A673 (cell line): ENCODE data around the gene ID1. TPM values are rescaled to one million over a fixed set of nuclear protein-coding genes. Genes with fewer than 3 reads are reported as not detected.

Experiments used
- BruUV-seq: library from RNA; stranded (reverse); fragments of 400-500 nt; replicated peaks from 2 replicates; lab custom pipeline; 2021; lab: Mats Ljungman, UMichigan
- CTCF ChIA-PET: fragments of 300-600 bp; sonication (Branson Sonifier 250); formaldehyde crosslinking; loops from one replicate; lab custom pipeline; 2022; ENCODE audit warnings: antibody characterized with exemption; lab: Charles Lee
- POLR2A ChIA-PET: fragments of 300-600 bp; sonication (Branson Sonifier 250); formaldehyde crosslinking; loops from one replicate; lab custom pipeline; 2022; ENCODE audit warnings: antibody characterized with exemption; ENCODE audit not compliant: low non-redundant PET; lab: Charles Lee
- DNase-seq: peaks from one replicate; pipeline ENCODE4 v3.0.0-alpha.2; 2015; ENCODE audit warnings: low spot score
- H3K27ac ChIP-seq: fragments of 200-600 bp; sonication (generic); 2 replicates; pipeline ENCODE4 v1.5.1; 2016; ENCODE audit warnings: mixed run types, low read depth, mild to moderate bottlenecking, mixed read lengths, antibody characterized with exemption, low read length; ENCODE audit not compliant: poor library complexity, severe bottlenecking
- H3K27me3 ChIP-seq: fragments of 200-600 bp; sonication (generic); replicated peaks from 2 replicates; pipeline ENCODE4 v1.6.1; 2017; ENCODE audit warnings: mixed run types, low read depth, mild to moderate bottlenecking, mixed read lengths, antibody characterized with exemption, low read length; ENCODE audit not compliant: insufficient read depth, poor library complexity
- H3K36me3 ChIP-seq: fragments of 200-600 bp; sonication (generic); 2 replicates; pipeline ENCODE4 v1.6.1; 2016; ENCODE audit warnings: mixed run types, mild to moderate bottlenecking, mixed read lengths, antibody characterized with exemption, low read length; ENCODE audit not compliant: insufficient read depth, poor library complexity, severe bottlenecking
- H3K4me1 ChIP-seq: fragments of 200-600 bp; sonication (generic); 2 replicates; pipeline ENCODE4 v1.6.1; 2017; ENCODE audit warnings: mixed run types, mild to moderate bottlenecking, mixed read lengths, antibody characterized with exemption, low read length; ENCODE audit not compliant: insufficient read depth, poor library complexity, severe bottlenecking
- H3K4me3 ChIP-seq: fragments of 200-600 bp; sonication (generic); 2 replicates; pipeline ENCODE4 v1.5.1; 2016; ENCODE audit warnings: low read depth, mixed run types, mild to moderate bottlenecking, mixed read lengths, low read length; ENCODE audit not compliant: poor library complexity, severe bottlenecking
- H3K9me3 ChIP-seq: fragments of 200-600 bp; sonication (generic); 2 replicates; pipeline ENCODE4 v1.6.1; 2016; ENCODE audit warnings: mixed run types, low read depth, mild to moderate bottlenecking, mixed read lengths, antibody characterized with exemption, low read length; ENCODE audit not compliant: poor library complexity, severe bottlenecking
- CTCF ChIP-seq: fragments of 300-800, 200-600 bp; sonication (generic); conservative IDR thresholded peaks from 2 replicates; pipeline ENCODE4 v1.5.1; 2017; ENCODE audit warnings: low read depth, mild to moderate bottlenecking, antibody characterized with exemption, low read length, moderate library complexity, mixed read lengths
- EZH2 ChIP-seq: fragments of 200-600 bp; sonication (generic); IDR thresholded peaks from 2 replicates; pipeline ENCODE4 v1.6.1; 2017; ENCODE audit warnings: borderline replicate concordance, low read depth, mild to moderate bottlenecking, mixed read lengths, antibody characterized with exemption, low read length; ENCODE audit not compliant: poor library complexity, severe bottlenecking
- intact Hi-C: fragments of 100-400 bp; cut with micrococcal nuclease; formaldehyde crosslinking; loops from one replicate; pipeline ENCODE4 v1.10.0; 2022; ENCODE audit not compliant: unreplicated experiment
- total RNA-seq: library from RNA; stranded (reverse); gene quantifications from 2 replicates; pipeline ENCODE4 v1.2.3, GENCODE V29; 2021

The ID1 gene
- total RNA-seq, 1 experiment from 2014 or later, result 39.3 TPM

DNA sequence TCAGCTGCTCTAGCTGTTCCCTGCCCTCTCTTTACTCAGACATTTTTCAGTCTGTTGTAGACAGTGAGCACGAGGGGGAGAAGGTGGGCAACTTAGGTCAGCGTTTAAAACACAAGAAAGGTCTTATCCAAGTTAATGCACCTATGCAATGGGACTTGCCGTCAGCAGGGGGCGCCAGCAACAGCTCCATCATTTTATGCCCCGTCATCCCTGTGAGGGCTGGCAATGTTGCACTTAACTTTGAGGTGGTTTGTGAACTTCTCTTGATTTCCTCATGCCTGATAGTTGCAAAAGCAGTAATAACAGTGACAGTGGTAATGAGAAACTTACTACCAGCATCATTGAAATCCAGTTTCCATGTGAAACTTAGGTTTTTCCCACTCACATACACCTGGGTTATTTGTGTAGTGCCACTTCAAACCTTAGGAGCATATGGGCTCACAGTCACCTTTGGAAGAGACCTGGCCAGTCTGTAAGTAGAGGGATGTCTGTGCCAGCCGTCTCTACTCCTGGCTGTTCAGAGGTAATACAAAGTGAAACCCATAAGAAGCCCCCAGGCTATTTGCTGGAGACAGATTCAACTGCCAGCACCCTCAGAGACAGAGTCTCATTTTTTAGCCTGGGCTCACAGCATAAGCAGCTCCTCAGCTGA lies 44.9 kb upstream of the ID1 start:
- no peak overlapping the region for H3K4me3 ChIP-seq
- H3K27ac ChIP-seq, result peak overlapping the region; percentile 76
- CTCF ChIA-PET, result interaction anchor here (0.6 to 6.3 kb wide), 9 partner anchors 9 to 71 kb away, joined by 3 to 147 read pairs (median 4); no protein-coding TSS in a partner anchor
- intact Hi-C loops, result loop anchor here (1.0 kb wide), 1 partner anchor 52 kb away; no protein-coding TSS in a partner anchor
- BruUV-seq, result no TSS peak
- no peaks in the 10 kb centered on the region for H3K9me3 ChIP-seq
- TF ChIP-seq EZH2, result no peak
- TF ChIP-seq CTCF, result peak; percentile 99
- peaks cover 43% of the 10 kb centered on the region for H3K36me3 ChIP-seq
- POLR2A ChIA-PET, result no interaction called here
- H3K4me1 ChIP-seq, result peaks cover 6% of the 10 kb centered on the region
- H3K27me3 ChIP-seq, result no peaks in the 10 kb centered on the region
- DNase-seq, result peak; percentile 87

DNA sequence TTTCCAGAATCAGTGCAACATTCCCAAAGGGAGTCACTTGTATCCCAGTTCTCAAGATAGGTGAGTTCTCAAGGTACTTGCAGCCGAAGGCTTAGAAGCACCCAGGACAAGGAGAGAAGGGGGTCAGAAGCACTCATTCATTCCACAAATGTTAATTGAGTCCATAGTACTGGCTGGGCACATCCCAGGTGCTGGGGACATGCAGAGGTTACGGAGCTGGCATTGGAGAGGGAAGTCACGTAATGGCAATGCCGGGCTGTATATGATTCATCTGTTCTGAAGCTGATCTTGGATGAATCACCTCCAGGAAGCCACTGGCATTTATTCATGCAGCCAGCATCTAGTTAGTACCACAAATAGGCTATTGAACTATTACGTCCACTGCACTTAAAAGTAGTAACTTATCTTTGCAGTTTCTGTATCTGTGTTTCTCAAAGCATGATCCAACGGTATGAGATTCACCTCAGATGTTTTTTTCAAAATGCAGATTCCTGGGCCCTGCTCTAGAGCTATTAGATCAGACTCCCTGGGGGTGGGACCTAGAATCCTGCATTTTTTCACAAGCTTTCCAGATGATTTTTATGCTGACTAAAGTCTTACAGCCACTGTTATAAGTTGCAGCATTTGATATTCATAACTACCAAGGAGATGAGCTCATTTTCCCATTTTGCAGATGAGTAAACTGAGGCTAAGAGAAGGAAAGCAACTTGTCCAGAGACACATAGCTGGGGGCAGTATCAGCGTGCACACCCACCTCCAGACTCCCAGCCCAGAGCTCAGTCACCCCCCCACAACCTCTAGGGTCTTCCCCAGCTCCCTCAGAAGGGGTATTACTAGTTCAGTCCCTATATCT lies 44.1 kb upstream of the ID1 start:
- DNase-seq, result peak; percentile 54
- peak overlapping the region; percentile 76 for H3K27ac ChIP-seq
- no TSS peak for BruUV-seq
- H3K36me3 ChIP-seq, result peaks cover 47% of the 10 kb centered on the region
- peaks cover 6% of the 10 kb centered on the region for H3K4me1 ChIP-seq
- intact Hi-C loops, result loop anchor here (1.0 kb wide), 1 partner anchor 51 kb away; no protein-coding TSS in a partner anchor
- TF ChIP-seq EZH2 (no peak), CTCF (no peak)
- CTCF ChIA-PET, result interaction anchor here (0.5 to 6.3 kb wide), 9 partner anchors 9 to 73 kb away, joined by 3 to 147 read pairs (median 4); partner anchors contain the start of gene ID1
- POLR2A ChIA-PET, result interaction anchor here (1.0 kb wide), 1 partner anchor 52 kb away, joined by 3 read pairs; no protein-coding TSS in a partner anchor
- no peaks in the 10 kb centered on the region for H3K9me3 ChIP-seq
- H3K27me3 ChIP-seq, result no peaks in the 10 kb centered on the region
- no peak overlapping the region for H3K4me3 ChIP-seq

DNA sequence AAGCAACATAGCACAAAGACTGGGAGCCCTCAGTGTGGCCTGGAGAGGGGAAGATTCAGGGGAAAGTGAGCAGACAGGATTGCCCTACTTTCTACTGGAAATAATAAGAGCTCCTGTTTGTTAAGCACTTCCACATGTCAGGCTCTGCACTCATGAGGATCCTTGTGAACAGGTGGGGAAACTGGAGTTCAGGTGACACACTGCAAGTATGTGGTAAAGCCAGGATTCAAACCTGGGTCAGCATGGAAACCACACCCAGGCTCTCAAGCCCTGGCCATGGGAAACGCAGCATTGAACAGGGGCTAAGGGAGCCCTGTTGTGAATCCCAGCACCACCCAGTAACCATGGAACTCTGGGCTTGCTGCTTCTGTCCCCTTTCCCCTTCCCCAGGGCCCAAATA lies 42.8 kb upstream of the ID1 start:
- peaks cover 47% of the 10 kb centered on the region for H3K36me3 ChIP-seq

More for the DNA sequence above, 42.8 kb upstream of the ID1 start:
- ChIA-PET POLR2A (interaction anchor here (0.6 kb wide), 1 partner anchor 38 kb away, joined by 13 read pairs; no protein-coding TSS in a partner anchor), CTCF (interaction anchor here (1.1 to 6.3 kb wide), 8 partner anchors 11 to 162 kb away, joined by 3 to 147 read pairs (median 7); partner anchors contain the start of gene ID1)
- no peaks in the 10 kb centered on the region for H3K9me3 ChIP-seq
- no TSS peak for BruUV-seq
- intact Hi-C loops, result no loop called here
- no peaks in the 10 kb centered on the region for H3K27me3 ChIP-seq
- TF ChIP-seq CTCF, result no peak
- no peak for TF ChIP-seq EZH2
- no peak overlapping the region for H3K27ac ChIP-seq
- DNase-seq, result no peak
- H3K4me3 ChIP-seq, result no peak overlapping the region
- peaks cover 6% of the 10 kb centered on the region for H3K4me1 ChIP-seq
